ENCODE measurements around the gene FAM53A. TPM values are rescaled to one million over a fixed set of nuclear protein-coding genes. Genes with fewer than 3 reads are reported as not detected.

Gene FAM53A
- total RNA-seq, 2 experiments from 2014 or later = 1.4 to 1.8 TPM

GRCh38 chr4:1664141-1664540 is 20.0 kb downstream of the FAM53A start:
- CTCF ChIA-PET (ENCODE audit: unreplicated experiment) = no interaction called here
- Histone ChIP-seq H3K9me2 (ENCODE audit: insufficient read depth, low read length) (no peaks in the 10 kb centered on the region), H3K9me3 (ENCODE audit: low read length) (0 out of 2 replicates have a peak, but pooled peaks cover 3% of the 10 kb centered on the region), H3K4me2 (ENCODE audit: low read length) (no peak overlapping the region), H3K27ac (ENCODE audit: low read depth, low read length, poor library complexity, severe bottlenecking) (no peak overlapping the region), H4K20me1 (ENCODE audit: insufficient read depth, low read length) (no peaks in the 10 kb centered on the region), H3K79me2 (ENCODE audit: insufficient read depth, low read depth, low read length) (no peaks in the 10 kb centered on the region), H3K4me1 (ENCODE audit: insufficient read depth, low read length, poor library complexity, severe bottlenecking) (no peaks in the 10 kb centered on the region), H3K36me3 (ENCODE audit: insufficient read depth, low read length) (no peaks in the 10 kb centered on the region), H3K4me3 (ENCODE audit: low read depth, low read length, poor library complexity, severe bottlenecking) (no peak overlapping the region), H2AFZ (ENCODE audit: low read length) (no peak overlapping the region)
- no TSS peak for BruUV-seq (replicated peaks)
- intact Hi-C loops (cut with micrococcal nuclease; ENCODE audit: unreplicated experiment) = no loop called here
- POLR2A ChIA-PET = interaction anchor here (0.6 to 0.7 kb wide), 2 partner anchors 92 to 693 kb away, joined by 3 read pairs; no protein-coding TSS in a partner anchor
- TF ChIP-seq EZH2phosphoT487 (IDR thresholded peaks at IDR 0.05; ENCODE audit: borderline replicate concordance, low read depth, low read length) = no peak
- TF ChIP-seq CTCF (conservative IDR thresholded peaks at IDR 0.05; ENCODE audit: low read length) = no peak
- DNase-seq (ENCODE audit: low spot score) = no peak

GRCh38 chr4:1663549-1663948 is 20.6 kb downstream of the FAM53A start:
- no peak for TF ChIP-seq CTCF (conservative IDR thresholded peaks at IDR 0.05; ENCODE audit: low read length)
- no peak for TF ChIP-seq EZH2phosphoT487 (IDR thresholded peaks at IDR 0.05; ENCODE audit: borderline replicate concordance, low read depth, low read length)
- BruUV-seq (replicated peaks) = no TSS peak
- no peaks in the 10 kb centered on the region for H3K4me1 ChIP-seq (ENCODE audit: insufficient read depth, low read length, poor library complexity, severe bottlenecking)
- intact Hi-C loops (cut with micrococcal nuclease; ENCODE audit: unreplicated experiment) = no loop called here
- no peaks in the 10 kb centered on the region for H4K20me1 ChIP-seq (ENCODE audit: insufficient read depth, low read length)
- H3K9me3 ChIP-seq (ENCODE audit: low read length) = 0 out of 2 replicates have a peak, but pooled peaks cover 3% of the 10 kb centered on the region
- ChIA-PET CTCF (ENCODE audit: unreplicated experiment) (no interaction called here), POLR2A (interaction anchor here (0.6 kb wide), 1 partner anchor 93 kb away, joined by 3 read pairs; no protein-coding TSS in a partner anchor)
- DNase-seq (ENCODE audit: low spot score) = no peak
- H3K9me2 ChIP-seq (ENCODE audit: insufficient read depth, low read length) = no peaks in the 10 kb centered on the region
- no peaks in the 10 kb centered on the region for H3K36me3 ChIP-seq (ENCODE audit: insufficient read depth, low read length)
- no peak overlapping the region for H2AFZ ChIP-seq (ENCODE audit: low read length)
- no peak overlapping the region for H3K4me2 ChIP-seq (ENCODE audit: low read length)
- H3K4me3 ChIP-seq (ENCODE audit: low read depth, low read length, poor library complexity, severe bottlenecking) = no peak overlapping the region
- no peak overlapping the region for H3K27ac ChIP-seq (ENCODE audit: low read depth, low read length, poor library complexity, severe bottlenecking)
- H3K79me2 ChIP-seq (ENCODE audit: insufficient read depth, low read depth, low read length) = no peaks in the 10 kb centered on the region

- Histone ChIP-seq H3K9me2 (ENCODE audit: insufficient read depth, low read length) (no peaks in the 10 kb centered on the region), H3K4me3 (ENCODE audit: low read depth, low read length, poor library complexity, severe bottlenecking) (no peak overlapping the region), H3K9me3 (ENCODE audit: low read length) (0 out of 2 replicates have a peak, but pooled peaks cover 3% of the 10 kb centered on the region), H3K27ac (ENCODE audit: low read depth, low read length, poor library complexity, severe bottlenecking) (no peak overlapping the region), H3K79me2 (ENCODE audit: insufficient read depth, low read depth, low read length) (no peaks in the 10 kb centered on the region), H2AFZ (ENCODE audit: low read length) (no peak overlapping the region), H3K4me1 (ENCODE audit: insufficient read depth, low read length, poor library complexity, severe bottlenecking) (no peaks in the 10 kb centered on the region), H3K4me2 (ENCODE audit: low read length) (no peak overlapping the region), H3K36me3 (ENCODE audit: insufficient read depth, low read length) (no peaks in the 10 kb centered on the region), H4K20me1 (ENCODE audit: insufficient read depth, low read length) (no peaks in the 10 kb centered on the region)
- intact Hi-C loops (cut with micrococcal nuclease; ENCODE audit: unreplicated experiment) = no loop called here
- no peak for DNase-seq (ENCODE audit: low spot score)
- no TSS peak for BruUV-seq (replicated peaks)
- CTCF ChIA-PET (ENCODE audit: unreplicated experiment) = no interaction called here
- TF ChIP-seq EZH2phosphoT487 (IDR thresholded peaks at IDR 0.05; ENCODE audit: borderline replicate concordance, low read depth, low read length) = no peak
- TF ChIP-seq CTCF (conservative IDR thresholded peaks at IDR 0.05; ENCODE audit: low read length) = no peak
- POLR2A ChIA-PET = no interaction called here
Measured at GRCh38 chr4:1661695-1662094, 22.4 kb downstream of the FAM53A start.
